ENCODE data around the gene ASPG.

Gene ASPG

GRCh38 chr14:104076743-104077142 is 8.8 kb upstream of the ASPG start:
- DNase-seq (ENCODE audit: low read depth in 1 of 2, low spot score in 1 of 2), result no peak
- Histone ChIP-seq H3K27ac (replicated peaks) (no peak overlapping the region), H3K4me3 (replicated peaks; ENCODE audit: insufficient read depth, low read length) (no peak overlapping the region), H3K27me3 (ENCODE audit: insufficient read depth, poor library complexity, severe bottlenecking) (no peaks in the 10 kb centered on the region)
- no peak for TF ChIP-seq POLR2AphosphoS5 (IDR thresholded peaks at IDR 0.05; ENCODE audit: low read depth)
- TF ChIP-seq GABPA (IDR thresholded peaks at IDR 0.05; ENCODE audit: low read depth), result no peak
- no peak for TF ChIP-seq REST (IDR thresholded peaks at IDR 0.05; ENCODE audit: insufficient replicate concordance, low read depth)
- no peak for TF ChIP-seq CTCF (IDR thresholded peaks at IDR 0.05; ENCODE audit: insufficient read depth, low read length)
- TF ChIP-seq SPI1 (IDR thresholded peaks at IDR 0.05; ENCODE audit: borderline replicate concordance, low read depth), result no peak

GRCh38 chr14:104078031-104078455 is 7.5 kb upstream of the ASPG start:
- no peak overlapping the region for H3K27ac ChIP-seq (replicated peaks)
- no peaks in the 10 kb centered on the region for H3K27me3 ChIP-seq (ENCODE audit: insufficient read depth, poor library complexity, severe bottlenecking)
- no peak overlapping the region for H3K4me3 ChIP-seq (replicated peaks; ENCODE audit: insufficient read depth, low read length)
- peak; percentile 81 to 86 for DNase-seq (ENCODE audit: low read depth in 1 of 2, low spot score in 1 of 2)
- TF ChIP-seq SPI1 (IDR thresholded peaks at IDR 0.05; ENCODE audit: borderline replicate concordance, low read depth) (peak; percentile 90), POLR2AphosphoS5 (IDR thresholded peaks at IDR 0.05; ENCODE audit: low read depth) (no peak), CTCF (IDR thresholded peaks at IDR 0.05; ENCODE audit: insufficient read depth, low read length) (peak; percentile 100), GABPA (IDR thresholded peaks at IDR 0.05; ENCODE audit: low read depth) (no peak), REST (IDR thresholded peaks at IDR 0.05; ENCODE audit: insufficient replicate concordance, low read depth) (no peak)

GRCh38 chr14:104080376-104081260 is 4.9 kb upstream of the ASPG start:
- H3K4me3 ChIP-seq (replicated peaks; ENCODE audit: insufficient read depth, low read length), result no peak overlapping the region
- TF ChIP-seq REST (IDR thresholded peaks at IDR 0.05; ENCODE audit: insufficient replicate concordance, low read depth) (no peak), POLR2AphosphoS5 (IDR thresholded peaks at IDR 0.05; ENCODE audit: low read depth) (no peak), CTCF (IDR thresholded peaks at IDR 0.05; ENCODE audit: insufficient read depth, low read length) (no peak), GABPA (IDR thresholded peaks at IDR 0.05; ENCODE audit: low read depth) (no peak), SPI1 (IDR thresholded peaks at IDR 0.05; ENCODE audit: borderline replicate concordance, low read depth) (no peak)

More at GRCh38 chr14:104080376-104081260, 4.9 kb upstream of the ASPG start:
- H3K27me3 ChIP-seq (ENCODE audit: insufficient read depth, poor library complexity, severe bottlenecking), result no peaks in the 10 kb centered on the region
- DNase-seq (ENCODE audit: low read depth in 1 of 2, low spot score in 1 of 2), result no peak
- H3K27ac ChIP-seq (replicated peaks), result no peak overlapping the region
